PC-3 (cell line): ENCODE data around the gene TSPEAR. TPM values are rescaled to one million over a fixed set of nuclear protein-coding genes. Genes with fewer than 3 reads are reported as not detected.

Experiments
- ATAC-seq: fragments of 200-7000 bp; cut with Tn5 transposase; 2 replicates; pipeline ENCODE4 v1.9.1; 2020; ENCODE audit warnings: mild to moderate bottlenecking, moderate library complexity
- BruUV-seq: library from RNA; stranded (reverse); fragments of 400-500 nt; replicated peaks from 2 replicates; lab custom pipeline; 2021; lab: Mats Ljungman, UMichigan
- CTCF ChIA-PET: fragments of 300-600 bp; sonication (Branson Sonifier 250); formaldehyde crosslinking; loops from one replicate; lab custom pipeline; 2022; ENCODE audit warnings: antibody characterized with exemption; lab: Charles Lee
- POLR2A ChIA-PET: fragments of 300-600 bp; sonication (Branson Sonifier 250); formaldehyde crosslinking; loops from one replicate; lab custom pipeline; 2022; ENCODE audit warnings: antibody characterized with exemption; ENCODE audit not compliant: unreplicated experiment; lab: Charles Lee
- DNase-seq: peaks from one replicate; pipeline ENCODE4 v3.0.0-alpha.2; 2015
- H2AFZ ChIP-seq: fragments of 300-600 bp; sonication (generic); 2 replicates; pipeline ENCODE4 v1.6.0; 2016; ENCODE audit warnings: antibody characterized with exemption, low read length
- H3F3A ChIP-seq: fragments of 300-600 bp; sonication (generic); one replicate; pipeline ENCODE4 v1.6.0; 2017; ENCODE audit warnings: antibody characterized with exemption, low read length, control low read depth, mild to moderate bottlenecking; ENCODE audit not compliant: unreplicated experiment
- H3K27ac ChIP-seq: fragments of 300-600 bp; sonication (generic); 2 replicates; pipeline ENCODE4 v1.5.1; 2016; ENCODE audit warnings: mild to moderate bottlenecking, low read length
- H3K27me3 ChIP-seq: fragments of 300-600 bp; sonication (generic); 2 replicates; pipeline ENCODE4 v1.6.1; 2016; ENCODE audit warnings: low read length, mixed read lengths
- H3K36me3 ChIP-seq: fragments of 300-600 bp; sonication (generic); 2 replicates; pipeline ENCODE4 v1.6.1; 2016; ENCODE audit warnings: low read depth, mixed run types, low read length, mixed read lengths
- H3K4me1 ChIP-seq: fragments of 300-600 bp; sonication (generic); 2 replicates; pipeline ENCODE4 v1.5.1; 2016; ENCODE audit warnings: low read length; ENCODE audit not compliant: insufficient read depth
- H3K4me2 ChIP-seq: fragments of 300-600 bp; sonication (generic); 2 replicates; pipeline ENCODE4 v1.6.0; 2016; ENCODE audit warnings: low read length
- H3K4me3 ChIP-seq: fragments of 300-600 bp; sonication (generic); 2 replicates; pipeline ENCODE4 v1.5.1; 2016; ENCODE audit warnings: mild to moderate bottlenecking, low read length, mixed read lengths
- H3K79me2 ChIP-seq: fragments of 300-600 bp; sonication (generic); 2 replicates; pipeline ENCODE4 v1.6.1; 2017; ENCODE audit warnings: low read length, mixed read lengths
- H3K9ac ChIP-seq: fragments of 300-600 bp; sonication (generic); 2 replicates; pipeline ENCODE4 v1.6.0; 2016; ENCODE audit warnings: mild to moderate bottlenecking, low read length
- H3K9me2 ChIP-seq: fragments of 300-600 bp; sonication (generic); replicated peaks from 2 replicates; pipeline ENCODE4 v1.6.1; 2016; ENCODE audit warnings: mixed run types, low read length, mixed read lengths
- H3K9me3 ChIP-seq: fragments of 300-600 bp; sonication (generic); 2 replicates; pipeline ENCODE4 v1.6.1; 2016; ENCODE audit warnings: low read length, mixed read lengths
- H4K20me1 ChIP-seq: fragments of 300-600 bp; sonication (generic); 2 replicates; pipeline ENCODE4 v1.6.1; 2016; ENCODE audit warnings: low read length, mixed read lengths
- CTCF ChIP-seq: fragments of 300-600 bp; sonication (generic); conservative IDR thresholded peaks from 2 replicates; pipeline ENCODE4 v1.5.1; 2017; ENCODE audit warnings: antibody characterized with exemption, low read depth, mild to moderate bottlenecking, low read length
- EZH2 ChIP-seq: fragments of 300-600 bp; sonication (generic); IDR thresholded peaks from one replicate; pipeline ENCODE4 v1.6.1; 2017; ENCODE audit warnings: antibody characterized with exemption, mild to moderate bottlenecking, low read length; ENCODE audit not compliant: unreplicated experiment
- EZH2phosphoT487 ChIP-seq: fragments of 300-600 bp; sonication (generic); IDR thresholded peaks from 2 replicates; pipeline ENCODE4 v1.6.1; 2018; ENCODE audit warnings: mild to moderate bottlenecking, antibody characterized with exemption, low read length, borderline replicate concordance
- intact Hi-C: fragments of 100-400 bp; cut with micrococcal nuclease; formaldehyde crosslinking; loops from 2 replicates; pipeline ENCODE4 v1.9.0; 2023
- total RNA-seq: library from RNA; depleted of rRNA; stranded (reverse); fragments of >200 nt; gene quantifications from 2 replicates; pipeline ENCODE4 v1.2.3, GENCODE V29; 2014

The TSPEAR gene
- total RNA-seq, 1 experiment from 2014 or later = 2.1 TPM

- CTCF ChIA-PET = no interaction called here
Measured at GRCh38 chr21:44513389-44514217, 197.8 kb downstream of the TSPEAR start.

GRCh38 chr21:44512496-44513388, 198.6 kb downstream of the TSPEAR start:
- no peak overlapping the region for H2AFZ ChIP-seq
- H3K79me2 ChIP-seq = no peaks in the 10 kb centered on the region
- DNase-seq (no peak), ATAC-seq (no peak)
- no peaks in the 10 kb centered on the region for H3F3A ChIP-seq
- H3K27ac ChIP-seq = no peak overlapping the region
- H3K4me1 ChIP-seq = peaks cover 11% of the 10 kb centered on the region; the same call in 1 of the 2 replicates
- TF ChIP-seq CTCF (no peak), EZH2phosphoT487 (no peak), EZH2 (no peak)
- H4K20me1 ChIP-seq = no peaks in the 10 kb centered on the region
- H3K4me2 ChIP-seq = no peak overlapping the region
- ChIA-PET POLR2A (no interaction called here), CTCF (no interaction called here)
- H3K36me3 ChIP-seq = no peaks in the 10 kb centered on the region
- BruUV-seq = no TSS peak
- H3K9me2 ChIP-seq = no peaks in the 10 kb centered on the region
- H3K27me3 ChIP-seq = no peaks in the 10 kb centered on the region
- intact Hi-C loops = no loop called here
- no peak overlapping the region for H3K9ac ChIP-seq
- H3K4me3 ChIP-seq = no peak overlapping the region
- no peaks in the 10 kb centered on the region for H3K9me3 ChIP-seq

More at GRCh38 chr21:44513389-44514217, 197.8 kb downstream of the TSPEAR start:
- Histone ChIP-seq H3K79me2 (no peaks in the 10 kb centered on the region), H3K27me3 (no peaks in the 10 kb centered on the region), H3K4me2 (no peak overlapping the region), H4K20me1 (no peaks in the 10 kb centered on the region), H3K36me3 (no peaks in the 10 kb centered on the region), H3K4me1 (peaks cover 11% of the 10 kb centered on the region; the same call in 1 of the 2 replicates), H3K9me2 (no peaks in the 10 kb centered on the region), H3K9me3 (no peaks in the 10 kb centered on the region), H3K4me3 (no peak overlapping the region), H3K9ac (no peak overlapping the region), H2AFZ (no peak overlapping the region), H3K27ac (no peak overlapping the region), H3F3A (no peaks in the 10 kb centered on the region)
- intact Hi-C loops = no loop called here
- peak; percentile 24 for DNase-seq
- BruUV-seq = no TSS peak
- POLR2A ChIA-PET = no interaction called here
- no peak for TF ChIP-seq EZH2phosphoT487
- no peak for TF ChIP-seq CTCF
- no peak for TF ChIP-seq EZH2
- no peak for ATAC-seq
